Effector memory CD4-positive, alpha-beta T cell (primary cell): ENCODE results near the gene IP6K2.

Experiments
- DNase-seq, 3 donors: peaks; one replicate each; pipeline ENCODE4 v3.0.0-alpha.2; 2020
- H3K27ac ChIP-seq: 2 replicates; pipeline ENCODE4 v1.7.0; 2013; ENCODE audit warnings: mild to moderate bottlenecking, low read length, moderate library complexity; ENCODE audit not compliant: insufficient read depth, poor library complexity, severe bottlenecking
- H3K27me3 ChIP-seq: replicated peaks from 2 replicates; pipeline ENCODE4 v1.7.0; 2013; ENCODE audit warnings: mild to moderate bottlenecking, low read length; ENCODE audit not compliant: insufficient read depth, control insufficient read depth, poor library complexity, severe bottlenecking
- H3K36me3 ChIP-seq: 2 replicates; pipeline ENCODE4 v1.7.0; 2013; ENCODE audit warnings: mild to moderate bottlenecking, low read length, moderate library complexity; ENCODE audit not compliant: control insufficient read depth, insufficient read depth
- H3K4me1 ChIP-seq: 2 replicates; pipeline ENCODE4 v1.7.0; 2013; ENCODE audit warnings: low read length, mild to moderate bottlenecking; ENCODE audit not compliant: control insufficient read depth, insufficient read depth, poor library complexity, severe bottlenecking
- H3K4me3 ChIP-seq: 2 replicates; pipeline ENCODE4 v1.7.0; 2013; ENCODE audit warnings: low read length, low read depth, mild to moderate bottlenecking; ENCODE audit not compliant: insufficient read depth, poor library complexity, severe bottlenecking
- H3K9me3 ChIP-seq: 2 replicates; pipeline ENCODE4 v1.7.0; 2013; ENCODE audit warnings: mild to moderate bottlenecking, low read length, moderate library complexity; ENCODE audit not compliant: control insufficient read depth

IP6K2 gene

DNA sequence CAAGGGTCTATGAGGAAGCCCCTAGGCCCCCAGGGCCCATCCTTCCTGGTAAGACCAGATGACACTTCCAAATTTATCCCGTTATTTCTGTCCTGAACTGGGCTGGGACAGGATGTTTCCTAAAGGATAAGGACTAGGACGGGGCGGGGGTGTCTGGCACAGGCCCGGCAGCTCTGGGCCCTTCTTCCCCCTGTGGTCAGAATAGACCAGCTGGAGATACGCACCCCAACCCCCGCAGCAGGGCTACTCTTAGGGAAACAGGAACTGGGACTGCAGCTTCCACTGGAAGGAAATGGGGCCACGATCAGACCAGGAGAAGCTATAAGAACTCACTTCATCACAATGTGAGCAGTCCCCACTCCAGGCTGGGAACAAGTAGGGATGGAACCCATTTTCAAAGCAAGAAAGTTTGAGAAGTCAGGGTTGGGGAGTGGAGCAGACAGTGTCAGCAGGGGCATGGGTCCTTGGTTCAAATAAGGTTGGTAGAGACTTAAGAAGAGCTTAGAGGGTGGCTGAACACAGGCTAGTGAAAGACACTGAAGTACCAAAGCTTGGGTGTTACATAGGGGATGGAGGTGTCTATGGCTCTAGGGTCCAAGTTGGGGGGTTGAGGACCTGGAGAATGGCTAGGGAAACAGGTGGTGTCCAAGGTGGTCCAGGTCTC lies 32.4 kb downstream of the IP6K2 start:
- DNase-seq, result no peak
- Histone ChIP-seq H3K27ac (no peak overlapping the region), H3K4me1 (peaks cover 13% of the 10 kb centered on the region), H3K36me3 (peaks cover 47% of the 10 kb centered on the region), H3K27me3 (no peaks in the 10 kb centered on the region), H3K9me3 (no peaks in the 10 kb centered on the region), H3K4me3 (no peak overlapping the region)

DNA sequence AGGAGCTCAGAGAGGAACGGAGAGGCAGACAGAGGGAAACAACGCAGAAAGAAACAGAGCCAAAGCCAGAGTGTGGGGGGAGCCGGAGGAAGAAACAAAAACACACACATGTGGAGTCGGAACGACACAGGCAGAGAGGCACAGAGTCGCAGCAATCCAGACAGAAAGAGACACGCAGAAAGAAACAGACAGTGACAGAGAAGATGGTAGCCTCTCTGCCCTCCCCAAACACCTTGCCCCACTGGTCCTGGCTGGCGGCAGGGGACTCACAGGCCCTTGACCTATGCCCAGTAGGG lies 33.0 kb downstream of the IP6K2 start:
- DNase-seq, result no peak
- peaks cover 47% of the 10 kb centered on the region for H3K36me3 ChIP-seq
- H3K4me3 ChIP-seq, result no peak overlapping the region
- no peaks in the 10 kb centered on the region for H3K9me3 ChIP-seq
- H3K27me3 ChIP-seq, result no peaks in the 10 kb centered on the region
- no peak overlapping the region for H3K27ac ChIP-seq
- H3K4me1 ChIP-seq, result peaks cover 17% of the 10 kb centered on the region

DNA sequence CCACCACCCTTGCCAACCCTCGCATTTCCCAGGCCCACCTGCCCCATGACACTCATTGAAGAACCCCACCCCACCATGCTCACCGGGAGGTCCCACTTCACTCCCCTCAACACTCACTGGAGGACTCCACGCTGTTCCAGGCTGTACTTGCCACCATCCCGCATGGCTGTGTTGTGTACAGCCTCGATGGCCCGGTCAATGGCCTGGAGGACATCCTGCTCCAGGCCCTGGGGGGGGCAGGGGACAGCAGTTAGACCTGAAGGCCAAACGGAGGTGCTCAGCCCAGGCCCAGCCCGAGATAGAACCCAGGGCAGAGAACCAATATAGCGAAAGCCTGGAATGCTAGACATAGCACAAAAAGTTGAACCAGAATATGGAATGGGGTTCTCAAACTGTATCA lies 34.2 kb downstream of the IP6K2 start:
- no peak for DNase-seq
- Histone ChIP-seq H3K36me3 (peaks cover 37% of the 10 kb centered on the region), H3K27ac (no peak overlapping the region)

DNA sequence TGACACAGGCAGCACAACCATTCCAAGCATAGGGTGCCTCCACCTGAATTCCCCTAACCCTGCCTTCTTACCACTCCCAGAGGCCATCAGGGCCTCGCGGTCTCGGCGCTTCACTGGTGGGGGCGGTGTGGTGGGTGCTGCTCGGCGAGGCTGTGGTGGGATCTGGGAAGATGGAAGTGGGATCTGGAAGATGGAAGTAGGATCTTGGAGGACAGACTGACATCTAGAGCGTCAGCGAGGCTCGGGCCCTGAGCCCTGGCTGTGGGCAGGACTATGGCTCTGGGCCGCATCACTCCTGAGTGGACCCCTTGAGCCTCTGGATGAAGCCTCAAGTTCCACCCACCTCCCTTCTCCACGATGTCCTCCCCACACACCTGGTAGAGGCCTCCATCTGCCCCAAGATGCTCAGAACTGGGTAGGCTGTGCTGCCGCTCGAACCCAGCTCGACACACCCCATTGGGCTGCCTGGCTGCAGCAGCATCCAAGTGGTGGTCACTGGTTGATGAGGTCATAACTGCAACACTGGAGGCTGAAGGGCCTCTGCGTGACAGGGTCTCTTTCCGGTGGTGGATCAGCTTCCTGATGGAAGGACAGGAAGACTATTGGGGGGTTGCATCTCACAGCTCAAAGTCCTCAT lies 34.9 kb downstream of the IP6K2 start:
- H3K4me3 ChIP-seq, result no peak overlapping the region
- no peaks in the 10 kb centered on the region for H3K27me3 ChIP-seq
- no peak overlapping the region for H3K27ac ChIP-seq
- DNase-seq, result no peak
- H3K36me3 ChIP-seq, result peaks cover 30% of the 10 kb centered on the region
- H3K9me3 ChIP-seq, result no peaks in the 10 kb centered on the region
- peaks cover 17% of the 10 kb centered on the region for H3K4me1 ChIP-seq

More for the DNA sequence above, 34.2 kb downstream of the IP6K2 start:
- H3K4me1 ChIP-seq, result peaks cover 17% of the 10 kb centered on the region
- no peaks in the 10 kb centered on the region for H3K27me3 ChIP-seq
- no peak overlapping the region for H3K4me3 ChIP-seq
- no peaks in the 10 kb centered on the region for H3K9me3 ChIP-seq

DNA sequence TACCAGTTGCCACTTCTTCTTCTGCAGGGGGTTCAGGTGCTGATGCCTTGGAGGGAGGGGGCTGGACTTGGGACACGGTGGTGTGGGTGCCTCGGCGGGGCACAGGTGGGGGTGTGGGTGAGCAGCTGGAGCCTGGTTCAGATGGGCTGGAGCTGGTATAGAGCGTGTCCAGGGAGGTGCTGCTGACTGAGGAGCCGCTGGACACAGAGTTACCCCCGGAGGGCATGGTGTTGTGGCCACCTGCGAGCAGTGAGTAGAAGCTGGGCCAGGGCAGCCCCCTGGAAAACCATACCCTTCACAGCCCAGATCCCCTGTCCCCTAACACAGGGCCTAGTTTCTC lies 35.5 kb downstream of the IP6K2 start:
- peaks cover 16% of the 10 kb centered on the region for H3K4me1 ChIP-seq
- H3K4me3 ChIP-seq, result no peak overlapping the region
- peaks cover 29% of the 10 kb centered on the region for H3K36me3 ChIP-seq

DNA sequence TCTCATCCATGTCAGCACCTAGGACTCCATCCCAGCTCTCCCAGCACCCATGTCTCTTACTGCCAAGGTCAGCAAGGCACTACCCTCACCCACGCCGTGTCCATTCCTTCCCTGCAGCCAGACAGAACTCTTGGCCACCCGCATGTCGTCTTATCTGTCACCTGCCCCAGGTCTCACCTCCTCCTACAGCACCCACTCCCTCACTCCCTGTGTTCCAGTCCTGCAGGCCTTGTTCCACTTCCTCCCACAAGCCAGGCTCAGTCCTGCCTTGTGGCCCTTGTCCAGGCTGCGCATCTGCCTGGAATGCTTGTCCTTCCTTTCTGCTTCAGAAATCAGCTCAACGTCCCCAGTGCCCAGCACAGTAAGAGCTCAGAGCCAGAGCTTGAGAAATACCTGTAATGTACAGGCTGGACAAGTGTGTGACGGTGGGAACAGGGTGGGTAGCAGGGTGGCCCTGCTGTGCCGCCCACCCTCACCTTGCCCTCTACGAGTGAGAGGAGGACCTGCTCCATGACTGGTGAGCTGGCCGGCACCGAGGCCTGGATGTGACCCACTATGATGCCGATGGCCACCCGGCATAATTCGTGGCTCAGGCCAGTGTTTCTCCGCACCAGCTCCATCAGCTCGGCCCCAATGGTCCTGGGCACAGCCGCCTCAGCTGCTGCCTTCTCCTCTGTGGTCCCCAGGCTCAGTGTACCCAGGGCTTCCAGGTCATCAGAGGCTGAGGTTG lies 36.0 kb downstream of the IP6K2 start:
- Histone ChIP-seq H3K36me3 (peaks cover 29% of the 10 kb centered on the region), H3K27me3 (no peaks in the 10 kb centered on the region), H3K4me3 (no peak overlapping the region), H3K9me3 (no peaks in the 10 kb centered on the region), H3K27ac (no peak overlapping the region), H3K4me1 (peaks cover 11% of the 10 kb centered on the region)
- no peak for DNase-seq

More for the DNA sequence above, 35.5 kb downstream of the IP6K2 start:
- no peaks in the 10 kb centered on the region for H3K9me3 ChIP-seq
- no peak overlapping the region for H3K27ac ChIP-seq
- H3K27me3 ChIP-seq, result no peaks in the 10 kb centered on the region
- DNase-seq, result no peak

DNA sequence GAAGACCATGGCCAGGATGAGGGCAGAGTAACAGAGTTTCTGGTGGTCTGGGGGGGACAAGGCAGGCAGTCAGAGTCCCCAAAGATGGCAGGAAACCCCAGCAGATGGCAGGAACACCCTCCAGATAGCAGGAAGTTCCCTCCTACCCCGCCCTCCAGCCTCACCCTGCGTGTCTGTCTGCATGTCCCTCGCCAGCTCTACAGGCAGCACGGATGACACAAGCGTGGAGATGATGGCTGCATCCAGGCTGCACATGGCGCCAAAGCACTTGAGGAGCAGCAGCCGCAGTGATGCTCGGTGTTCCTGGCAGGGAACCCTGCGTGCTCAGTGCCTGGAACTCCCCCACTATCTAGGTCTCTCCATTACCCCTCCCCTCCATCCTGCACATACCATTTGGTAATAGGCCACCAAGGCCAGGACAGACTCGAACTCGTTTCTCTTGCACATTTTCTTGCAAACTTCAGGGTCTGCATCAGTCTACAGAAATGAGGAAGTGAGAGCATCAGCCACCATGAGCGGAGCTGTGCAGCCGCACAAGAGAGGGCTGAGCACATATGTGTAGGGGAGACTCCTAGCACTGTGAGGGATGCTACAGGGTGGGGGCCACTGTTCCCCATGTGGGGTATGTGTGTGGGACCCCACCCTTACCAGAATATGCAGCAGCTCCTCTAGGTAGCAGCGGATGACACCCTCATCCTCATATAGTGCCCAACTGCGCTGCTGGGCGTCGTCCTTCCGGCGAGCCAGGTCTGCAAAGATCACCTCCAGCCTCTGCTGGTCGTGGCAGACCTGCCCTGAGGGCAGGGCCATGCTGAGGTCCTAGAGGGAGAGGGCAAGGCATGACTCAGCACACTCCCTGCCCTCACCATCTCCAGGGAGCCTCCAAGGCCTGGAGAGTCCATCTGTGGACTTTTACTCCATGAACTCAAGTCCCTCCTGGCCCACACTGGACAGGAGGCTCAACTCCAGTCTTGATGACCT lies 37.3 kb downstream of the IP6K2 start:
- Histone ChIP-seq H3K27me3 (no peaks in the 10 kb centered on the region), H3K9me3 (no peaks in the 10 kb centered on the region), H3K4me3 (no peak overlapping the region), H3K4me1 (peaks cover 9% of the 10 kb centered on the region), H3K36me3 (peaks cover 29% of the 10 kb centered on the region), H3K27ac (no peak overlapping the region)
- DNase-seq, result no peak

DNA sequence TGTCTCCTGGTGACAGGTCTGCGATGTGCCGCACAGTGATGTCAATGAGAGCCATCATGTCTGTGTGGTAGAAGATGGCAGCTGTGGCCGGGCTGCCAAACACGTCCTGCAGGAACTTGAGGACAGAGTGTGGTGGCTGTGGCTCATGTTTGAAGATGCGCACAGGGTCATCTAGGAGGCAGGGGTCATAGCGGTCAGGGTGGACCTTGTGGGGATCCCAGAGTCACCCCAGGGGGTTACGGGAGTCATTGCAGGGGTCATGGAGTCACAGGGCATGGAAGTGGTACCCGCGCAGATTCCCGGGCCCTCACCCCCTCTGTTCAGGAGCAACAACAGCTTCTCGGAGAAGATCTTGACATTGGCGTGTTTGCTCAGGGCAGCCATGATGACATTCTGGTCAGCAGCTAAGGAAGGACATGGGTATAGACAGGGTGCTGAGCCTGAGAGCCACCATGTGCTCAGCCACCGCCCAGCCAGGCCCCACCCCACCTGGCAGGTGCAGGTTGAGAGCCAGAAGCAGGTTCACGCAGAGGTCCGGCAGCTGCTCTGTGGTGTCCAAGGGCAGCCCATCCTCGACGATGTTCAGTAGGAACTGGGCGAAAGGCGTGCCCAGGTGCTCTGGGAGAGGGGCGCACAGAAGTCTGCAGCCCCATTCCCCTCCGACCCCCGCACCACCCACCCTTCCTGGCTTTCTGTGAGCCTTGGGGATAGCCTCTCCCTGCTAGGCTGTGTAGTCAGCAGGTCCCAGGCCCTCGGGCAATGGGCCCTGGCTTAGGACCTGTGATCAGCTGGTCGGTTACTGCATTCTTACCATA lies 38.2 kb downstream of the IP6K2 start:
- Histone ChIP-seq H3K9me3 (no peaks in the 10 kb centered on the region), H3K27ac (no peak overlapping the region), H3K4me3 (no peak overlapping the region), H3K36me3 (peaks cover 29% of the 10 kb centered on the region), H3K27me3 (no peaks in the 10 kb centered on the region), H3K4me1 (peaks cover 5% of the 10 kb centered on the region)
- DNase-seq, result no peak

DNA sequence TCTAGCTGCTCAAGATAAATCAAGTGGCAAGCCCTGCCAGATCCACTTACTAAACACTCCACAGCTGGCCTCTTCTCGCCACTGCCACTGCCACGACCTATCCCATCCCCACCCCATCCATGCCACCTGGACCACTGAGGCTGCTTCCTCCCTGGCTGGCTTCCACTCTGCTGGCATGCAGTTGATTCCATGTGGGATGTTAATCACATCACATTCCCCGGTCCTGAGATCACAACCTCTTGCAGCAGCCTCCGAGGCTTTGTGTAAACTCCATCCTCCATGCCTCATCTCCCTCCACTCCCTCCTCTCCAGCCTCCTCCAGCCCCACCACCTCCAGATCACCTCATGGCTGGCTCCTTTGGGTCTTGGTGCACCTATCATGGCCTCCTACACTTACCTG lies 39.0 kb downstream of the IP6K2 start:
- Histone ChIP-seq H3K4me1 (peaks cover 5% of the 10 kb centered on the region), H3K36me3 (peaks cover 29% of the 10 kb centered on the region), H3K27me3 (no peaks in the 10 kb centered on the region), H3K9me3 (no peaks in the 10 kb centered on the region), H3K27ac (no peak overlapping the region), H3K4me3 (no peak overlapping the region)
- no peak for DNase-seq
